Endometrial microvascular endothelial cells (primary cell): ENCODE data around the gene TAF10. TPM values are rescaled to one million over a fixed set of nuclear protein-coding genes. Genes with fewer than 3 reads are reported as not detected.

Experiments used
- in situ Hi-C: cut with HindIII; loops from 2 replicates; pipeline ENCODE4 v1.10.0; 2017; ENCODE audit warnings: low sequenced_read_pairs, low pct_unique_long_range_greater_than_20kb; ENCODE audit errors: inconsistent ontology term
- total RNA-seq: library from RNA; depleted of rRNA; stranded (reverse); fragments of >200 nt; gene quantifications from one replicate; pipeline ENCODE4 v1.2.3, GENCODE V29; 2015; ENCODE audit errors: inconsistent ontology term

TAF10 gene
- total RNA-seq, 1 donor from 2014 or later: 41.9 TPM

- in situ Hi-C loops: no loop called here
These were observed 34.1 kb upstream of the TAF10 start for GRCh38 chr11:6646071-6646470.

GRCh38 chr11:6642957-6643356 lies 30.9 kb upstream of the TAF10 start:
- in situ Hi-C loops: no loop called here

GRCh38 chr11:6640985-6641701 lies 29.1 kb upstream of the TAF10 start:
- in situ Hi-C loops: no loop called here

GRCh38 chr11:6640036-6640984 lies 28.3 kb upstream of the TAF10 start:
- in situ Hi-C loops: no loop called here

GRCh38 chr11:6638429-6638828 lies 26.4 kb upstream of the TAF10 start:
- in situ Hi-C loops: no loop called here

DNA sequence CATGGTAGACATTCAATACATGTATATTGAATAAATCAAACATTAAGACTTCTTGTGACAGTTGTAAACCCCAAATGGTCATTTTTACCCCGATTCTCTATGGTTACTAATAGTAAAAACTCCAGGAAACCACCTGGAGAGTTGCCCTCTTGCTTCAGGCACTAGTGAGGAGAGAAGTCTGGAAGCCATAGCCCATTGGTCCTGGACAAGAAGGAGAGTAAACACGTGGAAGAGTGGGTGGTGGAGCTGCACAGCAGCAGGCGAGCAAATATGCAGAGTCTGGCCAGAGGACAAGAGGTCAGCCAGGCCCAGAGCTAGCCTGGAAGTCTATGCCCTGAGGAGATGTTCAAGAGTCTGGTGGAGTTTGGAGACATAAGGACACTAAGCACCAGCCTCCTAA lies 25.9 kb upstream of the TAF10 start:
- in situ Hi-C loops: no loop called here

- in situ Hi-C loops: no loop called here
These were observed 24.5 kb upstream of the TAF10 start for GRCh38 chr11:6636480-6636879.

DNA sequence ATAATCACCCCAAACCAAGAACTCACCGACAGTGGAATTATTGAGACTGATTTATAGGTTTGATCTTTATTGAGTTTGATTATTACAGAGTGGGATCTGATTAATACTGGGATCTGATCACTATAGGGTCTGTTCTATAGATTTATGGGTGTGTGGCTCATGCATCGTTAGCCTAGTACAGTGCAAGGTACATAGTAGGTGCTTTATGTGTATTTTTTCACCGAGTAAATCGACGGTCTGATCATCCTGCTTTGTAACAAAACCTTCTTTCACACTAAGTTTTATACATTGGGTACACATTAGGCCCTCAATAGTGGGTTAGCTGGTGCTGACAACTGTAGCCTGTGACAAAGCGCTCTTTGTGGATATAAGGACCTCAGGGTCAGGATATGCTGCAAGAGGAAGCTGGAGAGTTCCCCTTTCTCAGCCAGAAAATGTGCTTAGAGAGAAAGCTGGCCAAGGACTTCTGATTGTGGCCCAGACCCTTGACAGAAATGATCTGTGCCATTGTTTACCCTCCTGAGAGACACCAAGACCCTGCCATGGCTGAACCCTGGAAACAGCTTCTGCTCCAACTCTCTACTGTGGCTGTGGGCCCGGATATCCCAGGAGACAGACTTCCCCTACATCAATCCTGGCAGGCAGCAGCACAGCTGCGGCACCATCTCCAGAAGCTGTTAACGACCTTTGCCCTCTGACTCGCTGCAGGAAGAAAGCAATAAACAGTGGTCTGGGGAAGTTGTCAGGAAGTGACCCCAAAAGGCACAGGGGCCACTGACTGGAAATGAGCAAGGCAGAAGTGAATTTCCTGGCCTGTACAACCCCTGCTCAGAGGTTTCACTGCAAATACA lies 23.3 kb upstream of the TAF10 start:
- in situ Hi-C loops: no loop called here

GRCh38 chr11:6634534-6634933 lies 22.5 kb upstream of the TAF10 start:
- in situ Hi-C loops: no loop called here

DNA sequence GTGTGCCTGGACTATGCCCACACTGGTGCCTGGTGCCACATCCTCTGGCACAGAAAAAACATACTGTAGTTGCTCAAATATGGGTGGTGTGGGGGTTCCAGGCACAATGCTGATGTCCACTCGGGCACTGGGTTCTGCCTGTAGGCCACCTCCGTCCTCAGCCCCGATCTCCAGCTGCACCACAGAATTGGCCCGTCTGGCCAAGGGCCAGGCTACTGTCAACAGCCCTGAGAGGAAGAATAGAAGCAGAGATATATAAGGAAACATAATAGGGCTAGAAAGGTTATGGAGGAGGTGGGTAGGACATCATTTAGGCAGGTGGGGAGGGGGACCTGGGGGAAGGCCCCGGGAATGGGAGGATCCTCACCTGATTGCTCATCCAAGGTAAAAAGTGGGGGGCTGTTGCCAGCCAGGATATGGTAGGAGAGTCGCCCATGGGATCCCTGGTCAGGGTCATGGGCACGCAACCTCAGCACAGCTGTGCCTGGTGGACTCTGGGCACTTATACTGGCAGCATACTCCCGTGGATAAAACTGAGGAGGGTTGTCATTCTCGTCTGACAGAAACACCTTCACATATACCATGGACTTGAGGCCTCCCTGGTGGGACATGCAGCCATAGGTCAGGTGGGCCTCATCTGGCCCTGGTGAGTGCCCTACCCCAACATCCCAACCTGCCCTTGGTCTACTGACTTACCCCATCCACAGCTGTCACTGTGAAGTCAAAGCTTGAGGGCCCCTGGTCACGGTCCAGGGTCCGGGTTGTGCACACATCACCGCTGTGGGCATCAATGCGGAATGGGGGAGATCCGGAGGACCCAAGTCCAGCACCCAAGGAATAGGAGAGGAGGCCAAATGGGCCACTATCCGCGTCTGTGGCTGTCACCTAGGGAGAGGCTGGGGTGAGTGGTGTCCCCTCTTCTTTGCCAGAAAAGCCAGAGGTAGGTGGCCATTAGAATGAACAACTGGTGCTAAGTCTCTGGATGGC lies 21.7 kb upstream of the TAF10 start:
- in situ Hi-C loops: no loop called here

GRCh38 chr11:6632116-6633073 lies 20.4 kb upstream of the TAF10 start:
- in situ Hi-C loops: no loop called here

DNA sequence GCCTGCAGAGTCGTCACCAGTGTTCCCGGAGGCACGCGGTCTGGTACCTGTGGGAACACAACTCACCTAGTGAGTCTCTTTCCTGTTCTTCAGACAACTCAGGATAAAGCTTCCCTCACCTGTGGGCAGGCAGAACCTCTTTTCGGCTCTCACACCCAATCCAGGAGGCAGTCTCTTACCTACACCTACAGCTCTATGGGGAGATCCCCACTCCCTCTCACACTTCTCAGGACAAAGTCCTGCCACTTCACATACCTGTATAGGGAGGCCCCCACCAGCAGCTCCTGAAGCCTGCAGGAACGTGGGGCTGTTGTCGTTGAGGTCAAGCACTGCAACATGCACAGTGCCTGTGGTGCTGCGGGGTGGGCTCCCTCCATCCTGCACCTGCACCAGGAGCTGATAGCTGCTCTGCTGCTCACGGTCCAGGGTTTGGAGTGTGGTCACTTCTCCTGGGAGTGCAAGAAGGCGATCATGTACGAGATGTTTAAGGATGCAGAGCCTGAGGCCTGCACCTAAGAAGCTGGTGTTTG lies 19.4 kb upstream of the TAF10 start:
- in situ Hi-C loops: no loop called here

DNA sequence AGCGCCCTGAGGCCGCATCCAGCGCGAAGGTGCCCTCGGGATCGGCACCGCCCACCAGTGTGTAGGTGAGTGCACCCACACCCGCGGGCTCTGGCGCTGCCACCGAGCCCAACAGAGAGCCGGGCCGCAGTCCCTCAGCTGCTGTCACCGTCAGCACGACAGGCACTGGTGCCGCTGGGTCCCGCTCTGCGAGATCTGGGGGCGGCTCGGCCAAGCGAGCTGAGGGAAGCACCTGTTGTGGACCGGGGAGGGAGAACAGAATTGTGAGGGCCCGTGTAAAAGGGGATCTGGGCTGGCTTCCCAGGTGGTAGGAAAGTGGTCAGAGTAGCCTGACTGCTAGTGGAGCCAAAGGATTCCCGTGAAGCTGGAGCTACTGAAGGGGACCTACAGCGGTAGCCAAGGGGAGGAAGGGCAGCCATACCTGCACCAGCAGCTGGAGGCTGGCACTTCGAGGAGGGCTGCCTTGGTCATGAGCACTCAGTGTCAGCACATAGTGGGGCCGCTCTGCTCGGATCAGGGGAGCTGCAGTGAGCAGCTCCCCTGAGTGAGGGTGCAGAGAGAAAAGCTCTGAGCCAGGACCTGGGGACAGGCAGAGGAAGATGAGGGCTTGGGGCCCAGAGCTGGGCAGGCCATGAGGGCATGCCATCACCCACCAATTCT lies 18.7 kb upstream of the TAF10 start:
- in situ Hi-C loops: no loop called here

DNA sequence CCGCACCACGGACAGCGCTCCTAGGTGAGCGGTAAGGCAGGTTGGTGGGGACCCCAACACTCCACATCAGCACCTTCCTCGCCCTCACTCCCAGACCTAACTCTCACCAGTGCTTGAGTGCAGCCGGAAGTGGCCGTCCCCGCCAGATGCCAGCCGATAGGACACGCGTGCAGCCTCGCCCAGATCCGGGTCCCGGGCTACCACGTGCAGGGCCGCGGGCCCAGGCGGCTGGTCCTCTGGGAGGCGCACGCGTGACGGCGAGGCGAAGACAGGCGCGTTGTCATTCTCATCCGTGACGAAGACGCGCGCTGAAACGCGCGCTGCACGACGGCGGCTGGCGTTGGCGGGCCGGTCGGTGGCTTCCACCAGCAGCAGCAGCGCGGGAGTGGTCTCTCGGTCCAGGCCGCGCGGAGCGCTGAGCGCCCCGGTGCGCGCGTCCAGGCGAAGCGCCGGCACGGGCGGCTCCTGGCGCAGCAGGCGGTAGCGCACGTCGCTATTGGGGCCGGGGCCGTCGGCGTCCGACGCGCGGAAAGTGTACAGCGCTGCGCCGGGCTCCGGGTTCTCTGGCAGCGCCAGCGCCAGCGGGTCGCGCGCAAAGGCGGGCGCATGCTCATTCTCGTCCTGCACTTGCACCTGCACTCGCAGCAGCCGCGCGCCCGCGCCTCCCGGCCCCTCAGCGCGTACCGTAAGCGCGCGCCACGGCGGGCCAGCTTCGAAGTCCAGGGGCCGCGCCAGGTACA lies 18.0 kb upstream of the TAF10 start:
- in situ Hi-C loops: no loop called here

DNA sequence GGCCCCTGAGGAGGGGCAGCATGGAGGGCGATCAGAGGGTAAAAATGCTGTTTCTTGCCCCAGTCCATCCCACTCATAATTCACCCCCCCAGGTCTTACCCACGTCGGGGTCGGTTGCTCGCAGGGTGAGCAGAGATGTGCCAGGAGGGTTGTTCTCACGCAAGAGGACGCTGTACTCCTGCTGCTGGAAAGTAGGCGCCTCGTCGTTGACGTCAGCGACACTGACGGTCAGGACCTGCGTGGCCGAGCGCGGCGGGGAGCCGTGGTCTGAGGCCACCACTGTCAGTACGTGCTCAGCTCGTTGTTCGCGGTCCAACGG lies 17.5 kb upstream of the TAF10 start:
- in situ Hi-C loops: no loop called here

GRCh38 chr11:6628526-6628925 lies 16.5 kb upstream of the TAF10 start:
- in situ Hi-C loops: no loop called here
